Tibial nerve (tissue), 4 donors: ENCODE measurements around the gene KSR2. TPM values are rescaled to one million over a fixed set of nuclear protein-coding genes. Genes with fewer than 3 reads are reported as not detected.

Experiments
- DNase-seq, 2 donors: peaks; one replicate each; pipeline ENCODE4 v3.0.0-alpha.2; 2019; ENCODE audit warnings: low spot score in 2 of 2
- H3K27ac ChIP-seq, 4 donors: fragments of 200-600 bp; sonication (generic) in 3 of 4; one replicate each; pipeline ENCODE4 v1.5.1; 2017 to 2019; ENCODE audit warnings: mild to moderate bottlenecking in 1 of 4
- H3K27me3 ChIP-seq, 2 donors: fragments of 200-600 bp; sonication (generic) in 1 of 2; one replicate each; pipeline versions ENCODE4 v1.5.1 to v1.6.0; 2017 to 2019
- H3K36me3 ChIP-seq, 3 donors: fragments of 200-600 bp; sonication (generic); one replicate each; pipeline ENCODE4 v1.5.1; 2018 to 2019
- H3K4me1 ChIP-seq, 4 donors: fragments of 200-600 bp; sonication (generic) in 3 of 4; one replicate each; pipeline ENCODE4 v1.5.1; 2017 to 2019
- H3K4me3 ChIP-seq, 4 donors: fragments of 200-600 bp; sonication (generic) in 3 of 4; one replicate each; pipeline ENCODE4 v1.5.1; 2017 to 2019; ENCODE audit warnings: mild to moderate bottlenecking in 1 of 4, moderate library complexity in 1 of 4
- H3K9me3 ChIP-seq, 4 donors: fragments of 200-600 bp; sonication (generic) in 3 of 4; one replicate each; pipeline ENCODE4 v1.5.1; 2017 to 2019
- CTCF ChIP-seq, 5 experiments: fragments of 200-600 bp in 3 of 5; fragments of 450-650 bp in 2 of 5; sonication (generic) in 3 of 5; IDR thresholded peaks; one replicate each; pipeline ENCODE4 v1.5.1; 2016 to 2019; ENCODE audit warnings: antibody characterized with exemption in 5 of 5, mild to moderate bottlenecking in 3 of 5, moderate library complexity in 2 of 5
- EP300 ChIP-seq, 2 donors: sonication (generic); formaldehyde crosslinking; IDR thresholded peaks; one replicate each; pipeline ENCODE4 v1.6.1; 2017; ENCODE audit warnings: antibody characterized with exemption in 2 of 2, mild to moderate bottlenecking in 1 of 2
- POLR2A ChIP-seq, 2 donors: fragments of 450-650 bp; IDR thresholded peaks; one replicate each; pipeline ENCODE4 v1.6.1; 2017; ENCODE audit warnings: antibody characterized with exemption in 2 of 2, mild to moderate bottlenecking in 2 of 2, moderate library complexity in 2 of 2
- WGBS, 2 donors: methylation state at CpG; one replicate each; pipeline ENCODE4 v1.1.5; 2018; 5-methylcytosine and 5-hydroxymethylcytosine counted together
- total RNA-seq, 4 donors: library from RNA; depleted of rRNA; stranded (reverse); fragments of >200 nt; gene quantifications; one replicate each; pipeline ENCODE4 v1.1.0, GENCODE V29; 2016

The KSR2 gene
- total RNA-seq, 4 donors from 2014 or later = under 0.01 TPM; not detected in 3

DNA sequence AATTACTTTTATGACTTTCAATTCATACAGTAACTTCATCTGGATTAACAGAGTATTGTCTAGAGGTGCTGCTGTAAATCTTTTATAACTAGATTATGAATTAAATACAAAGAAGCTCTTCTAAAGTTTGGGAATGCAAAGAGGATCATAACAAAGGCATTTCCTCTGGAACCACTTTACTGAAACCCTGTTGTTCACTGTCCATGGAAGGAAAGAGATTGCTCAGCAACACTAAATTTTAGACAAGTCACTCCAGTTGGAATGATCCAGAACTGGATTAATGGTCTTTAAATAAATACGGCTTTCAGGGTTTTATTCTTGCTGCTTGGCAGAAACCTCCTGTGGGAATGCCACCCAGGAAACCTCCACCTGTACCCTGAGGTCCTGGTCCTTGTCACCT lies 250.6 kb downstream of the KSR2 start:
- Histone ChIP-seq H3K27me3 (no peaks in the 10 kb centered on the region), H3K4me1 (no peaks in the 10 kb centered on the region), H3K27ac (no peak overlapping the region), H3K9me3 (no peaks in the 10 kb centered on the region), H3K36me3 (no peaks in the 10 kb centered on the region), H3K4me3 (no peak overlapping the region)
- DNase-seq = no peak
- WGBS, 2 donors = 42 to 53% methylated on average over 1 of the region's 1 CpG
- TF ChIP-seq CTCF (IDR thresholded peaks at IDR 0.05) (no peak), EP300 (IDR thresholded peaks at IDR 0.05) (no peak), POLR2A (IDR thresholded peaks at IDR 0.05) (no peak)

GRCh38 chr12:117714203-117714602 lies 254.6 kb downstream of the KSR2 start:
- Histone ChIP-seq H3K4me3 (no peak overlapping the region), H3K36me3 (no peaks in the 10 kb centered on the region), H3K27me3 (no peaks in the 10 kb centered on the region), H3K4me1 (no peaks in the 10 kb centered on the region), H3K9me3 (no peaks in the 10 kb centered on the region), H3K27ac (no peak overlapping the region)
- WGBS, 2 donors = 50 to 52% methylated on average over 4 of the region's 4 CpGs
- TF ChIP-seq CTCF (IDR thresholded peaks at IDR 0.05) (no peak), EP300 (IDR thresholded peaks at IDR 0.05) (no peak), POLR2A (IDR thresholded peaks at IDR 0.05) (no peak)
- DNase-seq = no peak

GRCh38 chr12:117710121-117710520 lies 258.7 kb downstream of the KSR2 start:
- no peaks in the 10 kb centered on the region for H3K4me1 ChIP-seq
- no peak for DNase-seq
- H3K27me3 ChIP-seq = no peaks in the 10 kb centered on the region
- no peaks in the 10 kb centered on the region for H3K9me3 ChIP-seq
- H3K36me3 ChIP-seq = no peaks in the 10 kb centered on the region
- 64 to 68% methylated on average over 9 of the region's 9 CpGs for WGBS, 2 donors
- no peak overlapping the region for H3K27ac ChIP-seq
- H3K4me3 ChIP-seq = no peak overlapping the region
- TF ChIP-seq POLR2A (IDR thresholded peaks at IDR 0.05) (no peak), CTCF (IDR thresholded peaks at IDR 0.05) (no peak), EP300 (IDR thresholded peaks at IDR 0.05) (no peak)

- Histone ChIP-seq H3K4me3 (no peak overlapping the region), H3K27me3 (no peaks in the 10 kb centered on the region), H3K27ac (no peak overlapping the region), H3K9me3 (no peaks in the 10 kb centered on the region), H3K4me1 (no peaks in the 10 kb centered on the region), H3K36me3 (no peaks in the 10 kb centered on the region)
- 83 to 86% methylated on average over 2 of the region's 2 CpGs for WGBS, 2 donors
- no peak for DNase-seq
- no peak for TF ChIP-seq EP300 (IDR thresholded peaks at IDR 0.05)
- no peak for TF ChIP-seq CTCF (IDR thresholded peaks at IDR 0.05)
Measured at GRCh38 chr12:117707861-117708260, 260.9 kb downstream of the KSR2 start.

DNA sequence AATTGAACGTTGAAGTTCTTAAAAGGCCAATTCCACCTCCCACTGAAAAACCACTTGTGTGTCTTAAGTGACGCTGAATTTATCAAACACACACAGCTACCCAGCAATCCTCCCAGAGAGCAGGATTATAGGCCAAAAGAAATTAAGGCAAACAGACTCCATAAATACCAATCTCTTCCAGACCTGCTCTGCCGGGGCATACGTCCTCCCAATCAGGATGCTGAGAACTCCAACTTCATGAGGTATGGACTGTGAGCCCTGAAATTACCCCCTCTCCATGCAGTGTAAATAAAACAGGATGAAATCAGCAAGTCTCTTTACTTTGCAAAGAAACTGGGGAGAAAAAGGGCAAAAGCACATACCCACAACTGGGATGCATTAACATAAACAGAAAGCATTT lies 265.2 kb downstream of the KSR2 start:
- 48 to 53% methylated on average over 4 of the region's 4 CpGs for WGBS, 2 donors
- no peaks in the 10 kb centered on the region for H3K4me1 ChIP-seq
- no peak overlapping the region for H3K27ac ChIP-seq
- TF ChIP-seq CTCF (IDR thresholded peaks at IDR 0.05) (no peak), POLR2A (IDR thresholded peaks at IDR 0.05) (no peak), EP300 (IDR thresholded peaks at IDR 0.05) (no peak)
- no peak overlapping the region for H3K4me3 ChIP-seq
- H3K36me3 ChIP-seq = no peaks in the 10 kb centered on the region
- H3K27me3 ChIP-seq = no peaks in the 10 kb centered on the region
- H3K9me3 ChIP-seq = no peaks in the 10 kb centered on the region
- DNase-seq = no peak
